ENCODE data around the gene RUSC2. TPM values are rescaled to one million over a fixed set of nuclear protein-coding genes. Genes with fewer than 3 reads are reported as not detected.

The RUSC2 gene
- total RNA-seq, 1 experiment from 2014 or later: 19.4 TPM

DNA sequence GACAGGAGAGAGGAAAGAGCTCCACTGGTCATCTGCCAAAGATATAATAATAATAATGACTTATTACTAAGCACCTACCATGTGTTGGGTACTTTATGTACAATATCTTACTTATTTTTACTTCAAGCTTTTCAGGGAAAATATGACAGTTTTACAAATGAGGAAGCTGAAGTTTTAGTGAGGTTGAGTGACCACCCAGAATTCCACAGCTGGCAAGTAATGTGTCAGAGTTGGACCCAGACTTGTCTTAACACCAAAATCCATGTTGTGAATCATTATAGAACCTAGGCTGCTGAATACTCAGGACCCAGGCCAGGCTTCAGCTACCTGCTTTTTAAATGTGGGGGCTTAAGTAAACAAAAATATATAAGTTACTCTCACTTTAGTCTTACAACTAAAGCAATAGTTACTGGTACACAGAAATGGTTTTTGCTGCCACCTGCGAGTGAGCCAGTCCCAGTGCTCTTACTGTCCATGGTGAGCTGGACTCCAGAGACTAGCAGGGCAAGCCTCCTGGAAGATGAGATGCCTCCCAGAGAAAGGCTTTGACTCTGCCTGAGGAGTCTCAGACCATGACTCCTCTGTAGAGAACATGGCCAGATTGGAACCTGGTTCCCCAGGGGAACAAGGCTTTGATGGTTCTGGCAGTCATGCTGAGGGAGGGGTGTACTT, 29.9 kb downstream of the RUSC2 start:
- no peak overlapping the region for H3K27ac ChIP-seq (ENCODE audit: low read depth, low read length, poor library complexity, severe bottlenecking)
- no peaks in the 10 kb centered on the region for H3K9me3 ChIP-seq (ENCODE audit: low read depth, low read length, poor library complexity, severe bottlenecking)
- ChIA-PET POLR2A (ENCODE audit: low non-redundant PET) (no interaction called here), CTCF (no interaction called here)
- BruUV-seq (replicated peaks): no TSS peak
- intact Hi-C loops (cut with micrococcal nuclease; ENCODE audit: unreplicated experiment): no loop called here
- H3K27me3 ChIP-seq (replicated peaks; ENCODE audit: insufficient read depth, low read depth, low read length, poor library complexity): no peaks in the 10 kb centered on the region
- no peak for DNase-seq (ENCODE audit: low spot score)
- no peak overlapping the region for H3K4me3 ChIP-seq (ENCODE audit: low read depth, low read length, poor library complexity, severe bottlenecking)
- H3K4me1 ChIP-seq (ENCODE audit: insufficient read depth, low read length, poor library complexity, severe bottlenecking): peaks cover 14% of the 10 kb centered on the region
- TF ChIP-seq EZH2 (IDR thresholded peaks at IDR 0.05; ENCODE audit: borderline replicate concordance, low read depth, low read length, poor library complexity, severe bottlenecking): no peak
- TF ChIP-seq, protein P1, sequence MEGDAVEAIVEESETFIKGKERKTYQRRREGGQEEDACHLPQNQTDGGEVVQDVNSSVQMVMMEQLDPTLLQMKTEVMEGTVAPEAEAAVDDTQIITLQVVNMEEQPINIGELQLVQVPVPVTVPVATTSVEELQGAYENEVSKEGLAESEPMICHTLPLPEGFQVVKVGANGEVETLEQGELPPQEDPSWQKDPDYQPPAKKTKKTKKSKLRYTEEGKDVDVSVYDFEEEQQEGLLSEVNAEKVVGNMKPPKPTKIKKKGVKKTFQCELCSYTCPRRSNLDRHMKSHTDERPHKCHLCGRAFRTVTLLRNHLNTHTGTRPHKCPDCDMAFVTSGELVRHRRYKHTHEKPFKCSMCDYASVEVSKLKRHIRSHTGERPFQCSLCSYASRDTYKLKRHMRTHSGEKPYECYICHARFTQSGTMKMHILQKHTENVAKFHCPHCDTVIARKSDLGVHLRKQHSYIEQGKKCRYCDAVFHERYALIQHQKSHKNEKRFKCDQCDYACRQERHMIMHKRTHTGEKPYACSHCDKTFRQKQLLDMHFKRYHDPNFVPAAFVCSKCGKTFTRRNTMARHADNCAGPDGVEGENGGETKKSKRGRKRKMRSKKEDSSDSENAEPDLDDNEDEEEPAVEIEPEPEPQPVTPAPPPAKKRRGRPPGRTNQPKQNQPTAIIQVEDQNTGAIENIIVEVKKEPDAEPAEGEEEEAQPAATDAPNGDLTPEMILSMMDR (conservative IDR thresholded peaks at IDR 0.05; ENCODE audit: low read depth, low read length): no peak
- no peaks in the 10 kb centered on the region for H3K36me3 ChIP-seq (ENCODE audit: insufficient read depth, low read length, poor library complexity, severe bottlenecking)

DNA sequence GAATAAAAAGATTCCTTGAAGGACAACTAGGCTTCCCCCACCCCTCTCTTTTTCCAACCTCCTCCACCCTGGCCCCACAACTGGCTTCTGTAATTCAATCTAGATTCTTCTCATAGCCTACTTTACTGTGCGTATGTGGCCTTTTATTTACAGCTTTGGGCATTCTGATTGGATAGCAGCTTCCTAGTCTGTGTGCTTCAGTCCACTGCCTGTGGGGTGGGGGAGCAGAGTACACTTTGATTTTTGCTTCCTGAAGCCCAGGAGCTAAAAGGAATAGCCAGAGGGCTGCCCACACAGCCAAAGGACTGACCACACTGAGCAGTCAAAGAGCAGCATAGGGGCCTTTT, 30.4 kb downstream of the RUSC2 start:
- H3K9me3 ChIP-seq (ENCODE audit: low read depth, low read length, poor library complexity, severe bottlenecking): no peaks in the 10 kb centered on the region
- no peak for DNase-seq (ENCODE audit: low spot score)
- no peak overlapping the region for H3K27ac ChIP-seq (ENCODE audit: low read depth, low read length, poor library complexity, severe bottlenecking)
- H3K4me1 ChIP-seq (ENCODE audit: insufficient read depth, low read length, poor library complexity, severe bottlenecking): peaks cover 14% of the 10 kb centered on the region
- ChIA-PET POLR2A (ENCODE audit: low non-redundant PET) (no interaction called here), CTCF (no interaction called here)
- H3K27me3 ChIP-seq (replicated peaks; ENCODE audit: insufficient read depth, low read depth, low read length, poor library complexity): no peaks in the 10 kb centered on the region
- TF ChIP-seq, protein P1 (conservative IDR thresholded peaks at IDR 0.05; ENCODE audit: low read depth, low read length): no peak
- TF ChIP-seq EZH2 (IDR thresholded peaks at IDR 0.05; ENCODE audit: borderline replicate concordance, low read depth, low read length, poor library complexity, severe bottlenecking): no peak
- H3K36me3 ChIP-seq (ENCODE audit: insufficient read depth, low read length, poor library complexity, severe bottlenecking): no peaks in the 10 kb centered on the region
- no peak overlapping the region for H3K4me3 ChIP-seq (ENCODE audit: low read depth, low read length, poor library complexity, severe bottlenecking)
- intact Hi-C loops (cut with micrococcal nuclease; ENCODE audit: unreplicated experiment): no loop called here
- no TSS peak for BruUV-seq (replicated peaks)

DNA sequence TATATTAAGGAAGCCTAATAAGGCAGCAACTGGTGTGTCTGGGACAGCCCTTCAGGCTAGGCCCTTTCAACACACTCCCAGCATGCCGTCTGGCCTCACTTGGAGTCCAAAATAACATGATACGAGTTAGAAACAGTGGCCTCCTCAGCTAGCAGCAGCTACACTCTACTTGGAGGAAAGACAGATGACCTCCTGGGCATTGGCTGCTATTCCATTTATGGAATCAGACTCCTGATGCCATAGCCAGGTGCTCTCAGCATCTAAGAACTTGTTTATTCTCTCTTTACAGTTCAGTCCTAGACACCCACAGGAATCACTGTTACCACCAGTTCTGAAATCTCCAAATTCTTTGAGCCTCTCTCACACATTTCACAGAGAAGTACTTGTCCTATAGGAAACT, 31.8 kb downstream of the RUSC2 start:
- DNase-seq (ENCODE audit: low spot score): no peak
- no peaks in the 10 kb centered on the region for H3K9me3 ChIP-seq (ENCODE audit: low read depth, low read length, poor library complexity, severe bottlenecking)
- H3K4me3 ChIP-seq (ENCODE audit: low read depth, low read length, poor library complexity, severe bottlenecking): no peak overlapping the region
- intact Hi-C loops (cut with micrococcal nuclease; ENCODE audit: unreplicated experiment): no loop called here
- no peaks in the 10 kb centered on the region for H3K27me3 ChIP-seq (replicated peaks; ENCODE audit: insufficient read depth, low read depth, low read length, poor library complexity)
- TF ChIP-seq, protein P1 (conservative IDR thresholded peaks at IDR 0.05; ENCODE audit: low read depth, low read length): no peak
- no peak for TF ChIP-seq EZH2 (IDR thresholded peaks at IDR 0.05; ENCODE audit: borderline replicate concordance, low read depth, low read length, poor library complexity, severe bottlenecking)
- no TSS peak for BruUV-seq (replicated peaks)
- ChIA-PET POLR2A (ENCODE audit: low non-redundant PET) (no interaction called here), CTCF (no interaction called here)
- peaks cover 21% of the 10 kb centered on the region for H3K4me1 ChIP-seq (ENCODE audit: insufficient read depth, low read length, poor library complexity, severe bottlenecking)
- H3K27ac ChIP-seq (ENCODE audit: low read depth, low read length, poor library complexity, severe bottlenecking): no peak overlapping the region
- no peaks in the 10 kb centered on the region for H3K36me3 ChIP-seq (ENCODE audit: insufficient read depth, low read length, poor library complexity, severe bottlenecking)
